OCI-LY7 (cell line): ENCODE data around the gene IL21. TPM values are rescaled to one million over a fixed set of nuclear protein-coding genes. Genes with fewer than 3 reads are reported as not detected.

Source experiments
- BruUV-seq: library from RNA; stranded (reverse); fragments of 400-500 nt; replicated peaks from 2 replicates; lab custom pipeline; 2021; lab: Mats Ljungman, UMichigan
- CTCF ChIA-PET: fragments of 300-600 bp; sonication (Branson Sonifier 250); formaldehyde crosslinking; loops from one replicate; lab custom pipeline; 2022; ENCODE audit warnings: antibody characterized with exemption; ENCODE audit not compliant: unreplicated experiment; lab: Charles Lee
- POLR2A ChIA-PET: fragments of 300-600 bp; sonication (Branson Sonifier 250); formaldehyde crosslinking; loops from one replicate; lab custom pipeline; 2022; ENCODE audit warnings: antibody characterized with exemption; lab: Charles Lee
- DNase-seq: peaks from one replicate; pipeline ENCODE4 v3.0.0-alpha.2; 2015; ENCODE audit warnings: low spot score
- H2AFZ ChIP-seq: fragments of 200-600 bp; sonication (generic), shearing (Covaris generic); 2 replicates; pipeline ENCODE4 v1.6.1; 2014; ENCODE audit warnings: mild to moderate bottlenecking, antibody characterized with exemption, low read length, moderate library complexity
- H3K27ac ChIP-seq: fragments of 200-600 bp; sonication (generic); 2 replicates; pipeline ENCODE4 v1.5.1; 2014; ENCODE audit warnings: mixed run types, low read depth, mild to moderate bottlenecking, moderate library complexity, low read length, inconsistent platforms; ENCODE audit not compliant: poor library complexity, severe bottlenecking
- H3K36me3 ChIP-seq: fragments of 200-600 bp; sonication (generic); 2 replicates; pipeline ENCODE4 v1.6.1; 2014; ENCODE audit warnings: mild to moderate bottlenecking, antibody characterized with exemption, low read length, moderate library complexity, mixed read lengths; ENCODE audit not compliant: insufficient read depth
- H3K4me1 ChIP-seq: fragments of 200-600 bp; sonication (generic); 2 replicates; pipeline ENCODE4 v1.5.1; 2014; ENCODE audit warnings: mild to moderate bottlenecking, low read length; ENCODE audit not compliant: insufficient read depth, poor library complexity, severe bottlenecking
- H3K4me2 ChIP-seq: fragments of 200-600 bp; sonication (generic); 2 replicates; pipeline ENCODE4 v1.6.1; 2014; ENCODE audit warnings: mild to moderate bottlenecking, low read length
- H3K4me3 ChIP-seq: fragments of 200-600 bp; sonication (generic); 2 replicates; pipeline ENCODE4 v1.5.1; 2014; ENCODE audit warnings: mild to moderate bottlenecking, low read depth, low read length; ENCODE audit not compliant: poor library complexity, severe bottlenecking
- H3K79me2 ChIP-seq: fragments of 200-600 bp; sonication (generic); 2 replicates; pipeline ENCODE4 v1.6.1; 2016; ENCODE audit warnings: low read depth, mild to moderate bottlenecking, low read length, moderate library complexity, mixed read lengths; ENCODE audit not compliant: insufficient read depth
- H3K9me2 ChIP-seq: fragments of 200-600 bp; sonication (generic); 2 replicates; pipeline ENCODE4 v1.6.1; 2016; ENCODE audit warnings: mild to moderate bottlenecking, low read length, mixed read lengths; ENCODE audit not compliant: insufficient read depth
- H3K9me3 ChIP-seq: fragments of 200-600 bp; sonication (generic); 2 replicates; pipeline ENCODE4 v1.6.1; 2014; ENCODE audit warnings: mild to moderate bottlenecking, mixed run types, low read length, mixed read lengths
- H4K20me1 ChIP-seq: fragments of 200-600 bp; sonication (generic); 2 replicates; pipeline ENCODE4 v1.6.1; 2014; ENCODE audit warnings: mild to moderate bottlenecking, antibody characterized with exemption, low read length, moderate library complexity, mixed read lengths; ENCODE audit not compliant: insufficient read depth
- EZH2phosphoT487 ChIP-seq: fragments of 200-600 bp; sonication (generic); IDR thresholded peaks from 2 replicates; pipeline ENCODE4 v1.6.1; 2018; ENCODE audit warnings: low read depth, borderline replicate concordance, mild to moderate bottlenecking, mixed run types, antibody characterized with exemption, low read length, moderate library complexity, mixed read lengths
- intact Hi-C: fragments of 100-400 bp; cut with micrococcal nuclease; formaldehyde crosslinking; loops from one replicate; pipeline ENCODE4 v1.10.0; 2022; ENCODE audit not compliant: unreplicated experiment
- total RNA-seq, 2 experiments: library from RNA; depleted of rRNA in 1 of 2; stranded (reverse); fragments of >200 nt in 1 of 2; shearing (Covaris generic) in 1 of 2; gene quantifications; 2 replicates each; pipeline ENCODE4 v1.2.3, GENCODE V29; 2014 to 2022
- TF ChIP-seq, protein P1 (sequence below): fragments of 200-600 bp; sonication (generic); conservative IDR thresholded peaks from 2 replicates; pipeline ENCODE4 v1.5.1; 2014; ENCODE audit warnings: mild to moderate bottlenecking, antibody characterized with exemption, low read length, moderate library complexity, mixed read lengths

IL21 gene
- total RNA-seq, 2 experiments from 2014 or later, result not detected

DNA sequence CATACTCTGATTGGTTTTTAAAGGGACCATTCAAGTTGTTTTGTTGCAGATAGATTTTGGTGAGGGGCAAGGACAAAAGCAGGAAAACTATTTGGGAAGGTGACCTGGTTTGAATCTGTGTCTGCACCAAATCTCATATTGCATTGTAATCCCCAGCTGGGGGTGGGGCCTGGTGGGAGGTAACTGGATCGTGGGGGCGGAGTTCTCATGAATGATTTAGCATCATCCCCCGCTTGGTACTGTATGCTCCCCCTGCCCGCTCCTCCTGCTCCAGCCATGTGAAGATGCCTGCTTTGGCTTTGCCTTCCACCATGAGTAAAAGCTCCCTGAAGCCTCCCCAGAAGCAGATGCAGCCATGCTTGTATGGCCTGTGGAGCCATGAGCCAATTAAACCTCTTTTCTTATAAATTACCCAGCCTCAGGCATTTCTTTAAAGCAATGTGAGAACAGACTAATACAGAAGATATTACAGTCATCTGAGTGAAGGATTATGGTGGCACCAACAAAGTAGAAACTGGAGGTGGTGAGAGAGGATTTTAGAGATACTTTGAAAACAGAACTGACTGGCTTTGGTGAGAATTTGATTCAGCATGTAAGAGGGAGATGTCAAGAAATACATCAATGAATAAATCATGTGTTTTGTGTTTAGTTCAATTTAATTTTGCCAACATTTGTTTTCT lies 14.4 kb downstream of the IL21 start:
- no TSS peak for BruUV-seq
- H3K9me3 ChIP-seq, result no peaks in the 10 kb centered on the region
- CTCF ChIA-PET, result no interaction called here
- no peaks in the 10 kb centered on the region for H3K36me3 ChIP-seq
- no peak for TF ChIP-seq EZH2phosphoT487
- TF ChIP-seq, protein P1, sequence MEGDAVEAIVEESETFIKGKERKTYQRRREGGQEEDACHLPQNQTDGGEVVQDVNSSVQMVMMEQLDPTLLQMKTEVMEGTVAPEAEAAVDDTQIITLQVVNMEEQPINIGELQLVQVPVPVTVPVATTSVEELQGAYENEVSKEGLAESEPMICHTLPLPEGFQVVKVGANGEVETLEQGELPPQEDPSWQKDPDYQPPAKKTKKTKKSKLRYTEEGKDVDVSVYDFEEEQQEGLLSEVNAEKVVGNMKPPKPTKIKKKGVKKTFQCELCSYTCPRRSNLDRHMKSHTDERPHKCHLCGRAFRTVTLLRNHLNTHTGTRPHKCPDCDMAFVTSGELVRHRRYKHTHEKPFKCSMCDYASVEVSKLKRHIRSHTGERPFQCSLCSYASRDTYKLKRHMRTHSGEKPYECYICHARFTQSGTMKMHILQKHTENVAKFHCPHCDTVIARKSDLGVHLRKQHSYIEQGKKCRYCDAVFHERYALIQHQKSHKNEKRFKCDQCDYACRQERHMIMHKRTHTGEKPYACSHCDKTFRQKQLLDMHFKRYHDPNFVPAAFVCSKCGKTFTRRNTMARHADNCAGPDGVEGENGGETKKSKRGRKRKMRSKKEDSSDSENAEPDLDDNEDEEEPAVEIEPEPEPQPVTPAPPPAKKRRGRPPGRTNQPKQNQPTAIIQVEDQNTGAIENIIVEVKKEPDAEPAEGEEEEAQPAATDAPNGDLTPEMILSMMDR, result no peak
- no peaks in the 10 kb centered on the region for H3K9me2 ChIP-seq
- H3K79me2 ChIP-seq, result no peaks in the 10 kb centered on the region
- no peaks in the 10 kb centered on the region for H4K20me1 ChIP-seq
- no peaks in the 10 kb centered on the region for H3K4me1 ChIP-seq
- intact Hi-C loops, result no loop called here
- no peak overlapping the region for H3K4me2 ChIP-seq
- H3K4me3 ChIP-seq, result no peak overlapping the region
- DNase-seq, result no peak
- no peak overlapping the region for H2AFZ ChIP-seq
- POLR2A ChIA-PET, result no interaction called here
- no peak overlapping the region for H3K27ac ChIP-seq

DNA sequence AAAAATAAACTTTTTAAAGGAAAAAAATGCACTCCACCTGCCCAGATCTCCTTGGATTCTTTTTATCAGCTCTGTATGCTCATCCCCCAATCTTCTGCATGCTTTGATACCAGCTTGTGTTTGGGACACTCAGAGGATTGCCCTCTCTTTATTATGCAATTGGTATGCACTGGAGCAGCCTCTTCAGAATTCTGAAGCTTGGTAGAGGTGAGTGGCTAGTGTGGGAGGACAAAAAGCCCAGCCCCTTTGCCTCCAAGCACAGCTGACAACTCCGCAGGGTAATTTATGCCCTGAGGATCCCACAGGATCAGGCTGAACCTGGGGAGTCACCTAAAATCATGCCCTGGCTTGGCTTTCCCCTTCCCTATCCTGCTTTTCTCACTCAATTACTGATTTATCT lies 16.7 kb downstream of the IL21 start:
- Histone ChIP-seq H3K4me2 (no peak overlapping the region), H3K4me1 (no peaks in the 10 kb centered on the region), H2AFZ (no peak overlapping the region), H3K27ac (no peak overlapping the region), H3K9me3 (no peaks in the 10 kb centered on the region), H4K20me1 (no peaks in the 10 kb centered on the region), H3K9me2 (no peaks in the 10 kb centered on the region), H3K4me3 (no peak overlapping the region), H3K36me3 (no peaks in the 10 kb centered on the region), H3K79me2 (no peaks in the 10 kb centered on the region)
- POLR2A ChIA-PET, result interaction anchor here (0.6 to 0.7 kb wide), 2 partner anchors 281 to 1002 kb away, joined by 3 read pairs; no protein-coding TSS in a partner anchor
- BruUV-seq, result no TSS peak
- no peak for TF ChIP-seq EZH2phosphoT487
- TF ChIP-seq, protein P1, result no peak
- DNase-seq, result no peak
- CTCF ChIA-PET, result no interaction called here
- intact Hi-C loops, result loop anchor here (5.0 kb wide), 1 partner anchor 308 kb away; no protein-coding TSS in a partner anchor

DNA sequence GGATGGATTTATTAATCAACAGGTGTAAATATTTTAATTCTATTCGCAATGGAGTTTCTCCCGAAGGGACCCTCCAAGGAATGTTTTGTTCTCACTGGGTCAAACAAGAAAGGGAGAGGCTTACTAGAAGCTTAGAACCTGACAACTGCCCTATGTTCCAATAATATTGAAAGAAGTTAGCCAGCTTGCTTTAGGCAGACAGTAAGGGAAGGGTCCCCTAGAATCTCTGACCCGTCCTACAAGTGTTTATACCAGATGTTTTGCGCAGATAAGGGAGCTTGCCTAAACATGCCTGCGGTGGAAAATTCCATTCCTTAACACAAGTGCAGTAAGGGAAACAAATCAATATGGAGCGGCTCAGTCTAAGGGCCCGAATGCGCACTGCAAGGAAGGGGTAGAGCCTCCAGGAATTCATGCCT lies 17.7 kb downstream of the IL21 start:
- H3K27ac ChIP-seq, result no peak overlapping the region
- intact Hi-C loops, result loop anchor here (5.0 kb wide), 1 partner anchor 309 kb away; no protein-coding TSS in a partner anchor
- no peaks in the 10 kb centered on the region for H3K4me1 ChIP-seq
- TF ChIP-seq, protein P1, result no peak
- no peak for TF ChIP-seq EZH2phosphoT487
- H2AFZ ChIP-seq, result no peak overlapping the region
- no TSS peak for BruUV-seq
- no peaks in the 10 kb centered on the region for H3K79me2 ChIP-seq
- H4K20me1 ChIP-seq, result no peaks in the 10 kb centered on the region
- H3K9me3 ChIP-seq, result no peaks in the 10 kb centered on the region
- no peak overlapping the region for H3K4me2 ChIP-seq
- H3K4me3 ChIP-seq, result no peak overlapping the region
- no peak for DNase-seq
- CTCF ChIA-PET, result no interaction called here
- H3K36me3 ChIP-seq, result no peaks in the 10 kb centered on the region
- POLR2A ChIA-PET, result no interaction called here
- no peaks in the 10 kb centered on the region for H3K9me2 ChIP-seq
